ENCODE results near the gene TMED4.

The TMED4 gene

DNA sequence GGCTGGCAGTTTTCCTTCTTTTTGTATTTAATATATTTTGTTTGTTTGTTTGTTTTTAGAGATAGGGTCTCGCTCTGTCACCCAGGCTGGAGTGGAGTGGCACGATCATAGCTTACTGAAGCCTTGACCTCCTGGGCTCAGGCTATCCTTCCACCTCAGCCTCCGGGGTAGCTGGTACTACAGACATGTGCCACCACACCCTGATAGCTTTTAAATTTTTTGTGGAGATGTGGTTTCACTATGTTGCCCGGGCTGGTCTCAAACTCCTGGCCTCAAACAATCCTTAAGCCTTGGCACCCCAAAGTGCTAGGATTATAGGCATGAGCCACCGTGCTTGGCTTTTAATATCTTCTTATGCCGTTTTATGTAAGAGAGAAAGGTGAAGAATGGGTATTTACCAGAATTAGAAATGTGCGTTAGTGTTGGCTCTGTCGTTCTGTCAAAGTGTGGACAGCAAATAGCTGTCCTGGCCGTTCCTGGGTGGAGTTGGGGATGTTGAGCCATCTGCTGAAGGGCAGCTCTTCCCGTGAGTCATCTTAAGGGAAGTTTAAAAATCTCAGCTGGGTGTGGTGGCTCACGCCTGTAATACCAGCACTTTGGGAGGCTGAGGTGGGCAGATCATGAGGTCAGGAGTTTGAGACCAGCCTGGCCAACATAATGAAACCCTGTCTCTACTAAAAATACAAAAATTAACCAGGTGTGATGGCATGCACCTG lies 39.2 kb upstream of the TMED4 start:
- intact Hi-C loops (cut with DNase I; ENCODE audit: low total_unique reads), result no loop called here

DNA sequence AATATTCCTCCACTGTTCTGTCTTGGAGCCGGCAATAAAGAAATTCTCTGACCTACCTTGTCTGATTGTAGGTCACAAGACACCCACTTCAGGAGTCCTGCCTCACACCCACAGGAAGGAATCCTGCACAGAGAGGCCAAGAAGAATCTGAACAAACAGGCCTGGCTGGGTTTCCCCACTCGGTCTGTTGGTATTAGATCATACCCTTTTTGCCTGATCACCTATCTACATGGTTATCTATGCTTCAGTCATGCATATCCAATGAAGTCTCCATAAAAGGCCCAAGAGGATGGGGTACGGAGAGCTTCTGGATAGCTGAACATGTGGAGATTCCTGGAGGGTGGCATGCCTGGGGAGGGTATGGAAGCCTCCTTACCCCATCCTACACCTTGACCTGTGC lies 36.7 kb upstream of the TMED4 start:
- no peaks in the 10 kb centered on the region for H3K9me3 ChIP-seq
- intact Hi-C loops (cut with DNase I; ENCODE audit: low total_unique reads), result no loop called here
- H3K27me3 ChIP-seq, result no peaks in the 10 kb centered on the region
- no peak for DNase-seq
- TF ChIP-seq, protein P1, sequence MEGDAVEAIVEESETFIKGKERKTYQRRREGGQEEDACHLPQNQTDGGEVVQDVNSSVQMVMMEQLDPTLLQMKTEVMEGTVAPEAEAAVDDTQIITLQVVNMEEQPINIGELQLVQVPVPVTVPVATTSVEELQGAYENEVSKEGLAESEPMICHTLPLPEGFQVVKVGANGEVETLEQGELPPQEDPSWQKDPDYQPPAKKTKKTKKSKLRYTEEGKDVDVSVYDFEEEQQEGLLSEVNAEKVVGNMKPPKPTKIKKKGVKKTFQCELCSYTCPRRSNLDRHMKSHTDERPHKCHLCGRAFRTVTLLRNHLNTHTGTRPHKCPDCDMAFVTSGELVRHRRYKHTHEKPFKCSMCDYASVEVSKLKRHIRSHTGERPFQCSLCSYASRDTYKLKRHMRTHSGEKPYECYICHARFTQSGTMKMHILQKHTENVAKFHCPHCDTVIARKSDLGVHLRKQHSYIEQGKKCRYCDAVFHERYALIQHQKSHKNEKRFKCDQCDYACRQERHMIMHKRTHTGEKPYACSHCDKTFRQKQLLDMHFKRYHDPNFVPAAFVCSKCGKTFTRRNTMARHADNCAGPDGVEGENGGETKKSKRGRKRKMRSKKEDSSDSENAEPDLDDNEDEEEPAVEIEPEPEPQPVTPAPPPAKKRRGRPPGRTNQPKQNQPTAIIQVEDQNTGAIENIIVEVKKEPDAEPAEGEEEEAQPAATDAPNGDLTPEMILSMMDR (IDR thresholded peaks at IDR 0.05), result no peak
- H3K27ac ChIP-seq, result no peak overlapping the region
- H3K4me1 ChIP-seq, result peaks cover 0 to 14% (median 5%) of the 10 kb centered on the region in 4 donors
- no peak overlapping the region for H3K4me3 ChIP-seq
- peaks cover 0 to 5% (median 0%) of the 10 kb centered on the region in 3 donors for H3K36me3 ChIP-seq

More for the DNA sequence above, 39.2 kb upstream of the TMED4 start:
- DNase-seq, result peak in 1 of 2 donors; percentile 47
- Histone ChIP-seq H3K27me3 (no peaks in the 10 kb centered on the region), H3K4me1 (peaks cover 0 to 10% (median 5%) of the 10 kb centered on the region in 4 donors), H3K27ac (no peak overlapping the region), H3K36me3 (peaks cover 13 to 19% (median 19%) of the 10 kb centered on the region in 3 donors), H3K9me3 (no peaks in the 10 kb centered on the region), H3K4me3 (no peak overlapping the region)
- TF ChIP-seq, protein P1 (IDR thresholded peaks at IDR 0.05), result no peak

DNA sequence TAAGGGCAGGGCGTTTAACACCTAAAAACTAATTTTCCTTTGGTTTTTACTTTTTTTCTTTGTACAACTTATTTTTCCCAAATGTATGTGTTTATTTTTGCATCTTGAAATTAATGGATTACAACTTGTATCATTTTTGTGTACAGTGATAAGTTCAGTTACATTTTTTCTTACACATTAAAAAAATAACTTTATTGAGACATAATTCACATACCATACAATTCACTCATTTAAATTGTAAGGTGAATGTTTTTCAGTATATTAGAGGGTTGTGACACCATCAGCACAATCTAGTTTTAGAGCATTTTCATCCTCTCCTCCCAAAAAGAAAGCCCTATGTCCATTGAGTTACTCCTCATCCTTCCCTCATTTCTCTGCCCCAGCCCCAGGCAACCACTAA lies 36.0 kb upstream of the TMED4 start:
- Histone ChIP-seq H3K4me3 (no peak overlapping the region), H3K4me1 (peaks cover 0 to 13% (median 5%) of the 10 kb centered on the region in 4 donors), H3K9me3 (no peaks in the 10 kb centered on the region), H3K27ac (no peak overlapping the region), H3K36me3 (peaks cover 0 to 5% (median 0%) of the 10 kb centered on the region in 3 donors), H3K27me3 (no peaks in the 10 kb centered on the region)
- intact Hi-C loops (cut with DNase I; ENCODE audit: low total_unique reads), result no loop called here
- TF ChIP-seq, protein P1 (IDR thresholded peaks at IDR 0.05), result no peak
- DNase-seq, result no peak

DNA sequence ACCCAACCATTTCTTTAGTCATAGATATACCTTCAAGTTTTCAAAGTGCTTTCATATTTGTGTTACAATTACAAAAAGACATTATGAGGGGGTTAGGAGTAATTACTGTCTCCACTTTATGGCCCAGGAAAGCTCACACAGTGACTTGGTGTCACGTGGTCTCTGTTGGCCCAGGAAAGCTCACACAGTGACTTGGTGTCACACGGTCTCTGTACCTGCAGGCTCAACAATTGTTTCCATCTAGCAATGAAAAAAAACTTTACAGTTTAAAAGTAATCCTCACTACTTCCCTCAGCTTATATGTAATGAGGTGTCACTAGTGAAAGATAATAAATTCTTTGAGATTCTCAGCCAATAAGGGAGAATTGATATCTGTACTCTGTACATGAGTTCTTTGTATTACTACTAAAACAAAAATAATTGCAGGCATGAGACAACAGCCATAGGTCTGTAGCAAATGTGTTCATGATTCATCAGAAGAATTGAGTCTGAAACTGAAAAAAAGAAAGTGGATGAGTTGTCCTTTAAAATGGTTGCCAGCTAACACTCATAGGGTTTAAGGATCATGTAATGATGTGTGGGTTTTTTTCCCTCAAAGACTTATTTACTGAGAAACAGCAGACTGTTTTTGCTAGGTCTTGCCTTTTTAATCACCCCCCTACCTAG lies 35.3 kb upstream of the TMED4 start:
- no peaks in the 10 kb centered on the region for H3K27me3 ChIP-seq
- peaks cover 0 to 5% (median 0%) of the 10 kb centered on the region in 3 donors for H3K36me3 ChIP-seq
- intact Hi-C loops (cut with DNase I; ENCODE audit: low total_unique reads), result no loop called here
- TF ChIP-seq, protein P1 (IDR thresholded peaks at IDR 0.05), result no peak
- H3K4me3 ChIP-seq, result no peak overlapping the region
- H3K4me1 ChIP-seq, result peaks cover 0 to 10% (median 4%) of the 10 kb centered on the region in 4 donors
- H3K27ac ChIP-seq, result no peak overlapping the region
- no peak for DNase-seq
- H3K9me3 ChIP-seq, result no peaks in the 10 kb centered on the region

DNA sequence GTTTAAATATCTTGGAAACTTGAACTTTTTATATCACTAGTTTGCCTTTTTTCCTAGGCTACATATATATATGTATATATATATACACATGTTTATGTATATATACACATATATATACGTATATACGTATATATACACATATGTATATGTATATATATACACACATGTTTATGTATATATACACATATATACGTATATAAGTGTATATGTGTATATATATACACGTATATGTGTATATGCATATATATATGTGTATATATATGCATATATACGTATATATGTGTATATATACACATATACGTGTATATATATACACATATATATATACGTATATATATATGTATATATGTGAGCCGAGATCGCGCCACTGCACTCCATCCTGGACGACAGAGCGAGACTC lies 34.5 kb upstream of the TMED4 start:
- intact Hi-C loops (cut with DNase I; ENCODE audit: low total_unique reads), result no loop called here
- Histone ChIP-seq H3K36me3 (peaks cover 0 to 5% (median 0%) of the 10 kb centered on the region in 3 donors), H3K9me3 (no peaks in the 10 kb centered on the region), H3K4me1 (peaks cover 0 to 10% (median 4%) of the 10 kb centered on the region in 4 donors), H3K4me3 (no peak overlapping the region), H3K27me3 (no peaks in the 10 kb centered on the region), H3K27ac (no peak overlapping the region)
- TF ChIP-seq, protein P1 (IDR thresholded peaks at IDR 0.05), result no peak
- no peak for DNase-seq

All from tibial artery (tissue), 4 donors.